SK-N-SH treated with all-trans-retinoic acid at 6 μM for 48 hours (cell line): Measurements from ENCODE around the gene DIO1.

Source experiments
- BACH2 ChIP-seq: fragments of 250-450 bp; sonication (Bioruptor Pico); IDR thresholded peaks from 2 replicates; pipeline ENCODE4 v1.9.0; 2021; ENCODE audit warnings: mild to moderate bottlenecking, borderline replicate concordance
- GLIS3 ChIP-seq: fragments of 250-450 bp; sonication (Bioruptor Pico); IDR thresholded peaks from 2 replicates; pipeline ENCODE4 v1.5.0; 2020; ENCODE audit warnings: mild to moderate bottlenecking, moderate library complexity
- PATZ1 ChIP-seq: fragments of 250-450 bp; sonication (Bioruptor Pico); IDR thresholded peaks from 2 replicates; pipeline ENCODE4 v1.8.0; 2020; ENCODE audit warnings: mild to moderate bottlenecking, moderate library complexity, borderline replicate concordance
- POU6F1 ChIP-seq: fragments of 250-450 bp; sonication (Bioruptor Pico); IDR thresholded peaks from 2 replicates; pipeline ENCODE4 v1.8.0; 2021; ENCODE audit warnings: low read depth, mild to moderate bottlenecking, moderate library complexity, borderline replicate concordance
- PPARA ChIP-seq: fragments of 250-450 bp; sonication (Bioruptor Pico); IDR thresholded peaks from 2 replicates; pipeline ENCODE4 v1.5.0; 2020; ENCODE audit warnings: mild to moderate bottlenecking, borderline replicate concordance
- SNAI2 ChIP-seq: fragments of 250-450 bp; sonication (Bioruptor Pico); IDR thresholded peaks from 2 replicates; pipeline ENCODE4 v1.5.0; 2020; ENCODE audit warnings: mild to moderate bottlenecking, moderate library complexity
- TCF4 ChIP-seq: fragments of 250-450 bp; sonication (Bioruptor Pico); IDR thresholded peaks from 2 replicates; pipeline ENCODE4 v1.8.0; 2021; ENCODE audit warnings: mild to moderate bottlenecking, moderate library complexity, borderline replicate concordance
- TSHZ2 ChIP-seq: fragments of 250-450 bp; sonication (Bioruptor Pico); IDR thresholded peaks from 2 replicates; pipeline ENCODE4 v1.5.0; 2020; ENCODE audit warnings: mild to moderate bottlenecking, moderate library complexity
- ZC3H10 ChIP-seq: fragments of 250-450 bp; sonication (Bioruptor Pico); IDR thresholded peaks from 2 replicates; pipeline ENCODE4 v1.5.1; 2021; ENCODE audit warnings: mild to moderate bottlenecking, moderate library complexity
- ZFP30 ChIP-seq: fragments of 450-650 bp; formaldehyde crosslinking; IDR thresholded peaks from 2 replicates; pipeline ENCODE4 v1.5.0; 2022; ENCODE audit warnings: mild to moderate bottlenecking, moderate library complexity
- ZNF565 ChIP-seq: fragments of 450-650 bp; formaldehyde crosslinking; conservative IDR thresholded peaks from 2 replicates; pipeline ENCODE4 v1.5.0; 2020; ENCODE audit warnings: low read depth, mild to moderate bottlenecking, moderate library complexity

- TF ChIP-seq PATZ1 (CRISPR knock-in tag), result no peak
- TF ChIP-seq GLIS3 (CRISPR knock-in tag), result no peak
- TF ChIP-seq TSHZ2, result no peak
- no peak for TF ChIP-seq ZFP30 (CRISPR knock-in tag)
- no peak for TF ChIP-seq ZC3H10 (CRISPR knock-in tag)
- TF ChIP-seq SNAI2 (CRISPR knock-in tag), result no peak
- TF ChIP-seq ZNF565, result no peak
- TF ChIP-seq PPARA (CRISPR knock-in tag), result no peak
- TF ChIP-seq TCF4 (CRISPR knock-in tag), result no peak
- TF ChIP-seq POU6F1, result no peak
- no peak for TF ChIP-seq BACH2
Observed at GRCh38 chr1:53943490-53944043, 49.6 kb downstream of the DIO1 start.
